ENCODE data around the gene PITPNM1. TPM values are rescaled to one million over a fixed set of nuclear protein-coding genes. Genes with fewer than 3 reads are reported as not detected.
A peak's percentile ranks its signal among the peaks of the same experiment; 100 is the strongest.

Gene PITPNM1
- total and polyA plus RNA-seq, 2 of the 13 experiments (the other 11 are each of a cell fraction or from before 2014, with no cell fraction given), result 8.2 to 8.5 TPM

GRCh38 chr11:67507242-67507863, 2.2 kb upstream of the PITPNM1 start:
- Histone ChIP-seq H3K79me2 (ENCODE audit: insufficient read depth, low read length) (peaks cover 10% of the 10 kb centered on the region), H3K4me1 (ENCODE audit: insufficient read depth, low read length) (peaks cover 56% of the 10 kb centered on the region), H3K9ac (ENCODE audit: insufficient read depth, low read depth, low read length) (peak overlapping the region; percentile 73), H3K4me3 (replicated peaks in 1 of 3; ENCODE audit: insufficient read depth in 1 of 3, low read depth in 2 of 3, low read length in 3 of 3) (peak overlapping the region; percentile 60 to 93 (median 91)), H3K4me2 (ENCODE audit: low read depth, low read length) (peak overlapping the region; percentile 95), H3K36me3 (replicated peaks in 1 of 2; ENCODE audit: control insufficient read depth in 1 of 2, insufficient read depth in 2 of 2, low read length in 2 of 2) (no peaks in the 10 kb centered on the region), H2AFZ (ENCODE audit: low read length) (no peak overlapping the region), H4K20me1 (ENCODE audit: insufficient read depth, low read length) (no peaks in the 10 kb centered on the region), H3K27ac (ENCODE audit: extremely low read length, insufficient read depth, low read length) (peak overlapping the region; percentile 73), H3K27me3 (ENCODE audit: control insufficient read depth in 1 of 2, insufficient read depth in 2 of 2, low read length in 2 of 2) (no peaks in the 10 kb centered on the region), H3K9me3 (ENCODE audit: low read length) (no peaks in the 10 kb centered on the region)
- BruUV-seq (replicated peaks), result TSS peak; percentile 84
- FAIRE-seq (no peak), ATAC-seq (no peak; the same call in 1 of the 3 replicates), DNase-seq (ENCODE audit: low spot score) (no peak)
- POLR2A ChIA-PET, result interaction anchor here (0.8 kb wide), 1 partner anchor 115 kb away, joined by 3 read pairs; the partner anchor contains the start of gene RAD9A
- intact Hi-C loops (cut with micrococcal nuclease; ENCODE audit: unreplicated experiment) (no loop called here), in situ Hi-C loops (cut with HindIII; ENCODE audit: extremely low pct_ligation_motif_present, low pct_unique_long_range_greater_than_20kb) (loop anchor here (5.0 kb wide), 1 partner anchor 105 kb away; the partner anchor contains the start of genes PPP1CA and TBC1D10C)
- 39% methylated on average over 10 of the region's 33 CpGs for WGBS (ENCODE audit: low lambda C conversion rate)
- CTCF ChIA-PET (ENCODE audit: low intra/inter-chr PET ratio, low total read pairs), result no interaction called here
- TF ChIP-seq PRMT3 (CRISPR knock-in tag; IDR thresholded peaks at IDR 0.05; ENCODE audit: borderline replicate concordance, low read depth) (0 out of 2 replicates have a peak, but pooled peaks have one; percentile 61), ZFP91 (CRISPR knock-in tag; IDR thresholded peaks at IDR 0.05; ENCODE audit: borderline replicate concordance) (peak; percentile 8; the same call in 1 of the 2 replicates), HNRNPL (IDR thresholded peaks at IDR 0.05; ENCODE audit: low read depth, low read length) (no peak), ISX (CRISPR knock-in tag; conservative IDR thresholded peaks at IDR 0.05) (no peak), ZNF670 (CRISPR knock-in tag; IDR thresholded peaks at IDR 0.05; ENCODE audit: borderline replicate concordance) (0 out of 2 replicates have a peak, but pooled peaks have one; percentile 18), NAIF1 (CRISPR knock-in tag; IDR thresholded peaks at IDR 0.05; ENCODE audit: borderline replicate concordance) (0 out of 2 replicates have a peak, but pooled peaks have one; percentile 30), ZFP37 (CRISPR knock-in tag; IDR thresholded peaks at IDR 0.05; ENCODE audit: borderline replicate concordance) (0 out of 2 replicates have a peak, but pooled peaks have one; percentile 34), ZNF740 (CRISPR knock-in tag; IDR thresholded peaks at IDR 0.05) (0 out of 2 replicates have a peak, but pooled peaks have one; percentile 32), IKZF4 (CRISPR knock-in tag; IDR thresholded peaks at IDR 0.05; ENCODE audit: borderline replicate concordance, low read depth, not compliant biosample characterization) (peak; percentile 30), ZNF17 (CRISPR knock-in tag; IDR thresholded peaks at IDR 0.05) (0 out of 2 replicates have a peak, but pooled peaks have one; percentile 73), THAP7 (CRISPR knock-in tag; IDR thresholded peaks at IDR 0.05) (0 out of 2 replicates have a peak, but pooled peaks have one; percentile 33), ZNF781 (CRISPR knock-in tag; IDR thresholded peaks at IDR 0.05; ENCODE audit: borderline replicate concordance, not compliant biosample characterization) (peak; percentile 18), IRF1 (CRISPR knock-in tag; IDR thresholded peaks at IDR 0.05; ENCODE audit: low read depth) (0 out of 2 replicates have a peak, but pooled peaks have one; percentile 49), NR2F6 (IDR thresholded peaks at IDR 0.05) (no peak), NR2F6 (CRISPR knock-in tag; IDR thresholded peaks at IDR 0.05) (0 out of 2 replicates have a peak, but pooled peaks have one; percentile 11), MAF1 (CRISPR knock-in tag; IDR thresholded peaks at IDR 0.05; ENCODE audit: borderline replicate concordance) (no peak), PATZ1 (CRISPR knock-in tag; IDR thresholded peaks at IDR 0.05) (0 out of 2 replicates have a peak, but pooled peaks have one; percentile 7)

Measured in HepG2 (cell line).